H1 (cell line): Measurements from ENCODE around the gene RMND5A. TPM values are rescaled to one million over a fixed set of nuclear protein-coding genes. Genes with fewer than 3 reads are reported as not detected.
A peak's percentile ranks its signal among the peaks of the same experiment; 100 is the strongest.
"Not testable (repeated sequence)": the region's sequence is repeated elsewhere in the genome, so short reads cannot be mapped to it uniquely, and the experiment has no call there.

Experiments used
- CTCF ChIA-PET: fragments of 300-600 bp; sonication (Branson Sonifier 250); formaldehyde crosslinking; loops from one replicate; lab custom pipeline; 2021; ENCODE audit not compliant: partially characterized antibody; lab: Charles Lee
- POLR2A ChIA-PET: fragments of 300-600 bp; sonication (Branson Sonifier 250); formaldehyde crosslinking; loops from one replicate; lab custom pipeline; 2021; ENCODE audit warnings: inconsistent platforms; ENCODE audit not compliant: partially characterized antibody; lab: Charles Lee
- DNase-seq, 2 experiments: peaks; one replicate each; pipeline versions ENCODE4 v3.0.0 to v3.0.0-alpha.2; 2010 to 2022; ENCODE audit warnings: low spot score in 2 of 2, low read depth in 1 of 2, mixed read lengths in 1 of 2
- FAIRE-seq: peaks from 2 replicates; lab custom pipeline; 2011; peaks lifted over from hg19 to GRCh38; lab: Jason Lieb, UNC
- H2AFZ ChIP-seq: 2 replicates; pipeline ENCODE4 v1.8.1; 2012; ENCODE audit warnings: low read length, inconsistent platforms
- H2AK5ac ChIP-seq: 2 replicates; pipeline ENCODE4 v1.6.1; 2013; ENCODE audit warnings: low read depth, low read length
- H2BK120ac ChIP-seq: replicated peaks from 2 replicates; pipeline ENCODE3; 2013; ENCODE audit warnings: low read depth, low read length, inconsistent platforms
- H2BK12ac ChIP-seq: 2 replicates; pipeline ENCODE4 v1.6.1; 2013; ENCODE audit warnings: low read depth, low read length
- H2BK15ac ChIP-seq: 2 replicates; pipeline ENCODE4 v1.6.1; 2013; ENCODE audit warnings: low read length
- H2BK20ac ChIP-seq: 2 replicates; pipeline ENCODE4 v1.6.1; 2013; ENCODE audit warnings: low read length
- H2BK5ac ChIP-seq: 2 replicates; pipeline ENCODE4 v1.6.1; 2013; ENCODE audit warnings: low read depth, low read length
- H3K14ac ChIP-seq: 2 replicates; pipeline ENCODE4 v1.6.1; 2013; ENCODE audit warnings: inconsistent platforms; ENCODE audit not compliant: insufficient read length
- H3K18ac ChIP-seq: 2 replicates; pipeline ENCODE4 v1.6.1; 2013; ENCODE audit warnings: low read length; ENCODE audit errors: extremely low read depth
- H3K23ac ChIP-seq: 2 replicates; pipeline ENCODE4 v1.6.1; 2013; ENCODE audit warnings: inconsistent platforms; ENCODE audit not compliant: insufficient read length
- H3K23me2 ChIP-seq: 2 replicates; pipeline ENCODE4 v1.6.1; 2013; ENCODE audit warnings: low read depth, low read length
- H3K27ac ChIP-seq: 2 replicates; pipeline ENCODE4 v1.6.1; 2011; ENCODE audit warnings: low read depth, low read length, inconsistent platforms
- H3K27me3 ChIP-seq, 4 experiments: replicated peaks in 1 of 4; 1 replicate in 1 of 4; 2 replicates in 3 of 4; pipeline versions ENCODE4 v1.6.1 to v1.8.1; 2011 to 2013; ENCODE audit warnings: low read length in 3 of 4, mild to moderate bottlenecking in 3 of 4, inconsistent platforms in 2 of 4, mixed read lengths in 2 of 4, moderate library complexity in 1 of 4; ENCODE audit not compliant: control insufficient read depth in 3 of 4, insufficient read depth in 3 of 4; ENCODE audit errors: extremely low read depth in 1 of 4
- H3K36me3 ChIP-seq, 4 experiments: 2 replicates each; pipeline versions ENCODE4 v1.6.1 to v1.8.1; 2011 to 2013; ENCODE audit warnings: mild to moderate bottlenecking in 4 of 4, low read length in 3 of 4, moderate library complexity in 2 of 4, control low read depth in 1 of 4, inconsistent platforms in 1 of 4; ENCODE audit not compliant: insufficient read depth in 4 of 4, control insufficient read depth in 2 of 4
- H3K4ac ChIP-seq: replicated peaks from 2 replicates; pipeline ENCODE3; 2013; ENCODE audit warnings: low read length, low read depth, mixed read lengths, inconsistent platforms; ENCODE audit not compliant: insufficient read length
- H3K4me1 ChIP-seq, 4 experiments: replicated peaks in 1 of 4; 1 replicate in 1 of 4; 2 replicates in 3 of 4; pipeline versions ENCODE4 v1.6.1 to v1.8.1; 2011 to 2013; ENCODE audit warnings: low read length in 3 of 4, inconsistent platforms in 2 of 4, mixed read lengths in 1 of 4; ENCODE audit not compliant: insufficient read depth in 4 of 4, control insufficient read depth in 3 of 4
- H3K4me2 ChIP-seq, 2 experiments: 2 replicates each; pipeline versions ENCODE4 v1.6.1 to v1.8.1; 2011 to 2013; ENCODE audit warnings: low read depth in 2 of 2, low read length in 2 of 2, control low read depth in 1 of 2, inconsistent platforms in 1 of 2, mild to moderate bottlenecking in 1 of 2; ENCODE audit not compliant: insufficient read depth in 1 of 2
- H3K4me3 ChIP-seq, 4 experiments: fragments of 200-600, 300-600 bp in 1 of 4; sonication (generic), shearing (Covaris generic), sonication (Bioruptor Twin) in 1 of 4; 2 replicates each; pipeline versions ENCODE4 v1.5.1 to v1.8.1; 2011 to 2016; ENCODE audit warnings: low read length in 4 of 4, low read depth in 3 of 4, control low read depth in 2 of 4, inconsistent platforms in 2 of 4, mild to moderate bottlenecking in 2 of 4, mixed read lengths in 1 of 4, moderate library complexity in 1 of 4; ENCODE audit not compliant: insufficient read depth in 2 of 4; ENCODE audit errors: extremely low read depth in 1 of 4
- H3K56ac ChIP-seq: replicated peaks from 2 replicates; pipeline ENCODE3; 2013; ENCODE audit warnings: low read depth, mild to moderate bottlenecking, mixed read lengths, low read length, inconsistent platforms; ENCODE audit not compliant: insufficient read length
- H3K79me1 ChIP-seq: 2 replicates; pipeline ENCODE4 v1.6.1; 2013; ENCODE audit warnings: low read depth, low read length, control low read depth
- H3K79me2 ChIP-seq, 2 experiments: 2 replicates each; pipeline versions ENCODE4 v1.6.1 to v1.8.1; 2012 to 2013; ENCODE audit warnings: low read length in 2 of 2, mild to moderate bottlenecking in 2 of 2, inconsistent platforms in 1 of 2; ENCODE audit not compliant: insufficient read depth in 2 of 2, control insufficient read depth in 1 of 2
- H3K9ac ChIP-seq, 4 experiments: replicated peaks in 1 of 4; 1 replicate in 1 of 4; 2 replicates in 3 of 4; pipeline versions ENCODE4 v1.6.1 to v1.8.1; 2011 to 2013; ENCODE audit warnings: low read depth in 3 of 4, low read length in 3 of 4, control low read depth in 2 of 4, mild to moderate bottlenecking in 2 of 4, moderate library complexity in 2 of 4, inconsistent platforms in 1 of 4; ENCODE audit errors: extremely low read depth in 1 of 4
- H3K9me3 ChIP-seq, 2 experiments: 2 replicates each; pipeline versions ENCODE4 v1.6.1 to v1.8.1; 2012 to 2013; ENCODE audit warnings: mild to moderate bottlenecking in 2 of 2, moderate library complexity in 2 of 2, control low read depth in 1 of 2, inconsistent platforms in 1 of 2, low read depth in 1 of 2, low read length in 1 of 2, mixed read lengths in 1 of 2; ENCODE audit not compliant: insufficient read depth in 2 of 2
- H4K20me1 ChIP-seq, 2 experiments: replicated peaks in 1 of 2; 2 replicates each; pipeline versions ENCODE3 to v1.8.1; 2011 to 2013; ENCODE audit warnings: inconsistent platforms in 2 of 2, low read length in 2 of 2, mild to moderate bottlenecking in 1 of 2; ENCODE audit not compliant: insufficient read depth in 2 of 2, control insufficient read depth in 1 of 2
- H4K5ac ChIP-seq: 2 replicates; pipeline ENCODE4 v1.6.1; 2013; ENCODE audit warnings: low read length, low read depth, mixed read lengths, inconsistent platforms; ENCODE audit not compliant: insufficient read length
- H4K8ac ChIP-seq: 2 replicates; pipeline ENCODE4 v1.8.0; 2013; ENCODE audit warnings: mild to moderate bottlenecking, moderate library complexity, low read length, inconsistent platforms; ENCODE audit not compliant: insufficient read depth; ENCODE audit errors: extremely low read depth
- H4K91ac ChIP-seq: replicated peaks from 2 replicates; pipeline ENCODE3; 2013; ENCODE audit warnings: low read length, mixed read lengths, inconsistent platforms; ENCODE audit not compliant: insufficient read length
- JUND ChIP-seq: IDR thresholded peaks from 2 replicates; pipeline ENCODE4 v1.6.1; 2011; ENCODE audit warnings: mild to moderate bottlenecking, improper control_type of control experiment, low read length
- MAX ChIP-seq: IDR thresholded peaks from 2 replicates; pipeline ENCODE4 v1.6.1; 2012; ENCODE audit warnings: inconsistent platforms
- PHF8 ChIP-seq: fragments of 200-600 bp; sonication (generic); conservative IDR thresholded peaks from 2 replicates; pipeline ENCODE4 v1.7.1; 2012; ENCODE audit warnings: low read depth, mild to moderate bottlenecking, inconsistent platforms, low read length, moderate library complexity
- POLR2A ChIP-seq, 2 experiments: IDR thresholded peaks; 1 replicate in 1 of 2; 2 replicates in 1 of 2; pipeline ENCODE4 v1.6.1; 2011; ENCODE audit warnings: low read depth in 2 of 2, low read length in 2 of 2, mild to moderate bottlenecking in 2 of 2; ENCODE audit errors: control extremely low read depth in 1 of 2
- RFX5 ChIP-seq: IDR thresholded peaks from 2 replicates; pipeline ENCODE4 v1.6.1; 2011; ENCODE audit warnings: low read depth, low read length, improper control_type of control experiment, borderline replicate concordance
- SP1 ChIP-seq: IDR thresholded peaks from 2 replicates; pipeline ENCODE4 v1.6.1; 2011; ENCODE audit warnings: low read depth, low read length
- TAF1 ChIP-seq: IDR thresholded peaks from 2 replicates; pipeline ENCODE4 v1.6.1; 2011; ENCODE audit warnings: mild to moderate bottlenecking, low read depth, low read length
- WGBS, 2 experiments: shearing (Covaris generic) in 1 of 2; methylation state at CpG; one replicate each; pipeline versions ENCODE4 v1.1.6 to v1.1.7; 2013 to 2015; ENCODE audit warnings: low lambda C conversion rate in 2 of 2, mixed read lengths in 2 of 2, inconsistent platforms in 1 of 2, low coverage in 1 of 2, missing lambda C conversion rate in 1 of 2; ENCODE audit not compliant: insufficient replicate concordance in 2 of 2, insufficient coverage in 1 of 2, insufficient read length in 1 of 2; ENCODE audit errors: extremely low coverage in 1 of 2, missing lambda C conversion rate in 1 of 2; 5-methylcytosine and 5-hydroxymethylcytosine counted together
- long read RNA-seq, 2 experiments: library from RNA in 1 of 2; library from capped mRNA in 1 of 2; stranded (forward); transcript quantifications; one replicate each; pipeline ENCODE4 v2.0.0, GENCODE V29; 2021; ENCODE audit warnings: inconsistent platforms in 1 of 2
- polyA minus RNA-seq, 3 experiments: library from RNA; depleted of rRNA, polyadenylated mRNA; stranded (reverse); fragments of >200 nt; gene quantifications; 1 replicate in 2 of 3; 2 replicates in 1 of 3; pipeline ENCODE4 v1.2.3, GENCODE V29; 2011
- polyA plus RNA-seq, 7 experiments: library from polyadenylated mRNA; depleted of rRNA in 3 of 7; stranded (reverse) in 5 of 7; unstranded in 2 of 7; fragments of >200 nt in 5 of 7; fragments of 200-250 nt in 2 of 7; gene quantifications; 1 replicate in 5 of 7; 2 replicates in 1 of 7; 4 replicates in 1 of 7; pipeline versions ENCODE4 v1.2.1 to v1.2.3, GENCODE V29; 2011 to 2013; ENCODE audit warnings: missing spikeins in 2 of 7, mixed read lengths in 2 of 7
- total RNA-seq: library from RNA; stranded (reverse); fragmentation: NEBNext Ultra II Directional; extraction: Animal tissue kit (Norgen Biotek cat#: 25700); gene quantifications from 2 replicates; pipeline ENCODE4 v1.2.1, GENCODE V29; 2021

The RMND5A gene
- total RNA-seq (59.9 and 66.2 TPM in 2 replicates), polyA plus RNA-seq (2011; rRNA removed) (21.0 and 22.1 TPM in 2 replicates), polyA minus RNA-seq (2011; rRNA and poly(A)+ RNA removed) (95.8 and 99.3 TPM in 2 replicates)
- 23.5 TPM for polyA plus RNA-seq (2011; cell fraction: cytosol; rRNA removed)
- 14.8 TPM for polyA plus RNA-seq (2011; cell fraction: nucleus; rRNA removed)
- polyA plus RNA-seq (2012, experiment 1 of 2): 22.9 to 34.3 TPM (median 25.4 TPM) in 4 replicates
- 4.4 TPM for polyA plus RNA-seq (2012, experiment 2 of 2)
- 23.7 TPM for polyA plus RNA-seq (2013, experiment 1 of 2)
- 24.7 TPM for polyA plus RNA-seq (2013, experiment 2 of 2)
- polyA minus RNA-seq (2011; cell fraction: cytosol; rRNA and poly(A)+ RNA removed): 51.0 TPM
- 45.1 TPM for polyA minus RNA-seq (2011; cell fraction: nucleus; rRNA and poly(A)+ RNA removed)
- long read RNA-seq, experiment 1, full-length matches to known transcripts: 12 of 55 reads
- long read RNA-seq, experiment 1, partial matches to known transcripts: 11 of 55 reads
- long read RNA-seq, experiment 1, other reads (novel, unspliced or antisense): 32 of 55 reads
- long read RNA-seq, experiment 2, partial matches to known transcripts: 3 of 6 reads
- long read RNA-seq, experiment 2, other reads (novel, unspliced or antisense): 3 of 6 reads

GRCh38 chr2:86719637-86720539, at the start of gene RMND5A:
RMND5A (plus strand) TSS chr2:86720291; CDS start chr2:86720668, 377 bp downstream.
- TF ChIP-seq TAF1: peak; percentile 34; the same call in 1 of the 2 replicates
- 0 out of 2 replicates have a peak, but pooled peaks have one; percentile 49 for TF ChIP-seq SP1
- 0 out of 2 replicates have a peak, but pooled peaks have one; percentile 14 for TF ChIP-seq RFX5
- TF ChIP-seq MAX: 0 out of 2 replicates have a peak, but pooled peaks have one; percentile 8
- TF ChIP-seq POLR2A (IDR thresholded peaks at IDR 0.05; ENCODE audit: control extremely low read depth in 1 of 2, low read depth in 2 of 2, low read length in 2 of 2): peak; percentile 34 to 42; a peak in 1 of 3 replicates
- TF ChIP-seq JUND: peak; percentile 4; the same call in 1 of the 2 replicates
- TF ChIP-seq PHF8: 0 out of 2 replicates have a peak, but pooled peaks have one; percentile 38
- H4K5ac ChIP-seq, H3K14ac ChIP-seq, H3K23me2 ChIP-seq, POLR2A ChIA-PET, H2BK15ac ChIP-seq, H3K79me1 ChIP-seq, H3K56ac ChIP-seq, H2AFZ ChIP-seq, H3K27me3 ChIP-seq, H3K79me2 ChIP-seq, H2BK20ac ChIP-seq, H4K20me1 ChIP-seq, H3K23ac ChIP-seq, H3K4me1 ChIP-seq, H3K18ac ChIP-seq, H4K91ac ChIP-seq, H3K4ac ChIP-seq, H2AK5ac ChIP-seq, H2BK12ac ChIP-seq, H3K36me3 ChIP-seq, CTCF ChIA-PET, H3K9me3 ChIP-seq, H2BK5ac ChIP-seq, H2BK120ac ChIP-seq: not testable (repeated sequence)
- Histone ChIP-seq H3K27ac (peak within 1 kb of the TSS; percentile 79), H3K4me3 (peak within 1 kb of the TSS; percentile 49 to 67 (median 55)), H3K4me2 (peak within 1 kb of the TSS; percentile 66 to 68), H3K9ac (peak within 1 kb of the TSS; percentile 62 to 92 (median 84)), H4K8ac (peak within 1 kb of the TSS; percentile 93; the same call in 1 of the 2 replicates)
- FAIRE-seq (peak; percentile 91), DNase-seq (peak; percentile 36 to 93)
- WGBS, 2 experiments: 0% methylated on average over 8 of the region's 95 CpGs; no CpG with 5 or more reads in 1 of the 2 experiments
